Astrocyte (in vitro differentiated cells and primary cell): Measurements from ENCODE around the gene UPP1.

Experiments used
- CTCF ChIP-seq: IDR thresholded peaks from 2 replicates; pipeline ENCODE4 v1.5.1; 2011; ENCODE audit warnings: low read depth, mild to moderate bottlenecking, inconsistent platforms, low read length, moderate library complexity; ENCODE audit not compliant: insufficient read depth
- EZH2 ChIP-seq: IDR thresholded peaks from 2 replicates; pipeline ENCODE4 v1.6.1; 2012; ENCODE audit warnings: mild to moderate bottlenecking, low read length, inconsistent platforms; ENCODE audit not compliant: insufficient read depth

- TF ChIP-seq CTCF (no peak), EZH2 (no peak)
These were observed 8.6 kb downstream of the UPP1 start for GRCh38 chr7:48097521-48098231.
